OCI-LY3 (cell line): ENCODE measurements around the gene PROB1.

Experiments
- H2AFZ ChIP-seq: fragments of 200-600, 300-600 bp; shearing (Covaris generic); 2 replicates; pipeline ENCODE4 v1.6.0; 2014; ENCODE audit warnings: antibody characterized with exemption, low read depth, low read length
- H3K27ac ChIP-seq: fragments of 200-600, 300-600 bp; sonication (generic); 2 replicates; pipeline ENCODE4 v1.5.1; 2014; ENCODE audit warnings: mild to moderate bottlenecking, low read length, moderate library complexity, mixed read lengths
- H3K27me3 ChIP-seq: fragments of 200-600, 300-600 bp; sonication (generic); 2 replicates; pipeline ENCODE4 v1.6.1; 2014; ENCODE audit warnings: low read depth, low read length, mixed read lengths
- H3K36me3 ChIP-seq: fragments of 200-600, 300-600 bp; sonication (generic); replicated peaks from 2 replicates; pipeline ENCODE3; 2014; ENCODE audit warnings: low read depth, low read length, mixed read lengths
- H3K4me1 ChIP-seq: fragments of 300-600, 200-600 bp; sonication (generic); 2 replicates; pipeline ENCODE4 v1.6.1; 2014; ENCODE audit warnings: low read length, mixed read lengths
- H3K4me2 ChIP-seq: fragments of 200-600, 300-600 bp; sonication (generic); 2 replicates; pipeline ENCODE4 v1.6.1; 2014; ENCODE audit warnings: low read length, mixed read lengths
- H3K4me3 ChIP-seq: fragments of 300-600, 200-600 bp; sonication (generic); 2 replicates; pipeline ENCODE4 v1.5.1; 2014; ENCODE audit warnings: antibody characterized with exemption, mild to moderate bottlenecking, low read length, moderate library complexity
- H3K79me2 ChIP-seq: fragments of 300-600, 200-600 bp; shearing (Covaris generic); 2 replicates; pipeline ENCODE4 v1.6.1; 2014; ENCODE audit warnings: mild to moderate bottlenecking, low read length, mixed read lengths
- H3K9ac ChIP-seq: fragments of 300-600, 200-600 bp; shearing (Covaris generic); 2 replicates; pipeline ENCODE4 v1.6.0; 2014; ENCODE audit warnings: mild to moderate bottlenecking, low read length, moderate library complexity
- H3K9me3 ChIP-seq: fragments of 200-600, 300-600 bp; shearing (Covaris generic); 2 replicates; pipeline ENCODE4 v1.6.1; 2014; ENCODE audit warnings: low read length, mixed read lengths; ENCODE audit not compliant: insufficient read depth
- H4K20me1 ChIP-seq: fragments of 200-600, 300-600 bp; sonication (generic); 2 replicates; pipeline ENCODE4 v1.6.1; 2016; ENCODE audit warnings: low read length, mixed read lengths; ENCODE audit not compliant: insufficient read depth
- CTCF ChIP-seq: fragments of 200-600, 300-600 bp; sonication (generic); IDR thresholded peaks from 2 replicates; pipeline ENCODE4 v1.5.1; 2014; ENCODE audit warnings: antibody characterized with exemption, low read length, low read depth
- EZH2phosphoT487 ChIP-seq: fragments of 200-600 bp; shearing (Covaris generic); IDR thresholded peaks from 2 replicates; pipeline ENCODE4 v1.6.1; 2018; ENCODE audit warnings: antibody characterized with exemption, mixed run types, low read depth

The PROB1 gene

GRCh38 chr5:139422307-139422893 is 27.5 kb upstream of the PROB1 start:
- Histone ChIP-seq H4K20me1 (no peaks in the 10 kb centered on the region), H3K79me2 (no peaks in the 10 kb centered on the region), H3K4me3 (no peak overlapping the region), H3K36me3 (no peaks in the 10 kb centered on the region), H3K4me1 (0 out of 2 replicates have a peak, but pooled peaks cover 2% of the 10 kb centered on the region), H3K27ac (no peak overlapping the region), H3K27me3 (no peaks in the 10 kb centered on the region), H2AFZ (no peak overlapping the region), H3K4me2 (peak overlapping the region; percentile 24; the same call in 1 of the 2 replicates), H3K9me3 (no peaks in the 10 kb centered on the region), H3K9ac (no peak overlapping the region)
- TF ChIP-seq EZH2phosphoT487 (no peak), CTCF (peak; percentile 83)

- Histone ChIP-seq H4K20me1 (no peaks in the 10 kb centered on the region), H3K27me3 (no peaks in the 10 kb centered on the region), H2AFZ (no peak overlapping the region), H3K4me1 (0 out of 2 replicates have a peak, but pooled peaks cover 2% of the 10 kb centered on the region), H3K36me3 (no peaks in the 10 kb centered on the region), H3K4me3 (no peak overlapping the region), H3K9ac (no peak overlapping the region), H3K27ac (no peak overlapping the region), H3K79me2 (no peaks in the 10 kb centered on the region), H3K9me3 (no peaks in the 10 kb centered on the region), H3K4me2 (no peak overlapping the region)
- TF ChIP-seq EZH2phosphoT487 (no peak), CTCF (no peak)
Measured at GRCh38 chr5:139419226-139420192, 24.6 kb upstream of the PROB1 start.

GRCh38 chr5:139418793-139419192 is 23.9 kb upstream of the PROB1 start:
- Histone ChIP-seq H3K4me3 (no peak overlapping the region), H3K9me3 (no peaks in the 10 kb centered on the region), H3K4me2 (no peak overlapping the region)

More at GRCh38 chr5:139418793-139419192, 23.9 kb upstream of the PROB1 start:
- H3K79me2 ChIP-seq = no peaks in the 10 kb centered on the region
- no peaks in the 10 kb centered on the region for H3K27me3 ChIP-seq
- no peaks in the 10 kb centered on the region for H3K36me3 ChIP-seq
- H2AFZ ChIP-seq = no peak overlapping the region
- H3K4me1 ChIP-seq = 0 out of 2 replicates have a peak, but pooled peaks cover 2% of the 10 kb centered on the region
- no peak overlapping the region for H3K27ac ChIP-seq
- H3K9ac ChIP-seq = no peak overlapping the region
- no peak for TF ChIP-seq CTCF
- TF ChIP-seq EZH2phosphoT487 = no peak
- H4K20me1 ChIP-seq = no peaks in the 10 kb centered on the region
